Ramos (cell line): ENCODE results near the gene SELENON.

Experiments used
- in situ Hi-C: fragments of 300-500 bp; cut with MboI; formaldehyde crosslinking; loops from one replicate; pipeline ENCODE4 v1.14.3; 2022; ENCODE audit warnings: low sequenced_read_pairs; ENCODE audit not compliant: unreplicated experiment

Gene SELENON

GRCh38 chr1:25807480-25808390, 7.7 kb downstream of the SELENON start:
- in situ Hi-C loops, result loop anchor here (25.0 kb wide), 1 partner anchor 395 kb away; the partner anchor contains the start of gene RHCE

GRCh38 chr1:25808481-25809244, 8.7 kb downstream of the SELENON start:
- in situ Hi-C loops, result loop anchor here (25.0 kb wide), 1 partner anchor 396 kb away; the partner anchor contains the start of gene RHCE

GRCh38 chr1:25809283-25809926, 9.4 kb downstream of the SELENON start:
- in situ Hi-C loops, result loop anchor here (25.0 kb wide), 1 partner anchor 397 kb away; the partner anchor contains the start of gene RHCE

- in situ Hi-C loops, result loop anchor here (25.0 kb wide), 1 partner anchor 398 kb away; the partner anchor contains the start of gene RHCE
Observed at GRCh38 chr1:25809929-25810328, 9.9 kb downstream of the SELENON start.

GRCh38 chr1:25810341-25811299, 10.6 kb downstream of the SELENON start:
- in situ Hi-C loops, result loop anchor here (25.0 kb wide), 1 partner anchor 398 kb away; the partner anchor contains the start of gene RHCE

- in situ Hi-C loops, result loop anchor here (25.0 kb wide), 1 partner anchor 399 kb away; the partner anchor contains the start of gene RHCE
Observed at GRCh38 chr1:25811384-25812082, 11.5 kb downstream of the SELENON start.

GRCh38 chr1:25813071-25813733, 13.2 kb downstream of the SELENON start:
- in situ Hi-C loops, result loop anchor here (25.0 kb wide), 1 partner anchor 401 kb away; the partner anchor contains the start of gene RHCE

- in situ Hi-C loops, result loop anchor here (25.0 kb wide), 1 partner anchor 402 kb away; the partner anchor contains the start of gene RHCE
Observed at GRCh38 chr1:25813734-25814471, 13.9 kb downstream of the SELENON start.

- in situ Hi-C loops, result loop anchor here (25.0 kb wide), 1 partner anchor 402 kb away; the partner anchor contains the start of gene RHCE
Observed at GRCh38 chr1:25814549-25815087, 14.6 kb downstream of the SELENON start.

GRCh38 chr1:25815208-25816111, 15.5 kb downstream of the SELENON start:
- in situ Hi-C loops, result loop anchor here (25.0 kb wide), 1 partner anchor 403 kb away; the partner anchor contains the start of gene RHCE

- in situ Hi-C loops, result loop anchor here (25.0 kb wide), 1 partner anchor 404 kb away; the partner anchor contains the start of gene RHCE
Observed at GRCh38 chr1:25816112-25816718, 16.2 kb downstream of the SELENON start.

- in situ Hi-C loops, result loop anchor here (25.0 kb wide), 1 partner anchor 406 kb away; the partner anchor contains the start of gene RHCE
Observed at GRCh38 chr1:25817840-25818501, 18.0 kb downstream of the SELENON start.

- in situ Hi-C loops, result loop anchor here (25.0 kb wide), 1 partner anchor 406 kb away; the partner anchor contains the start of gene RHCE
Observed at GRCh38 chr1:25818569-25818968, 18.6 kb downstream of the SELENON start.

GRCh38 chr1:25819491-25820246, 19.7 kb downstream of the SELENON start, which contains the start of gene MTFR1L:
Gene MTFR1L, plus strand, starts transcription at chr1:25819954. Its CDS starts 3,151 bp downstream, at chr1:25823105.
- in situ Hi-C loops, result loop anchor here (10.0 to 25.0 kb wide), 2 partner anchors 185 to 407 kb away; partner anchors contain the start of gene RHCE
